ENCODE data around the gene PODNL1. TPM values are rescaled to one million over a fixed set of nuclear protein-coding genes. Genes with fewer than 3 reads are reported as not detected.

The PODNL1 gene
- total and polyA plus RNA-seq, 10 of the 15 experiments (the other 5 are each of a cell fraction or from before 2014, with no cell fraction given): 0.04 to 0.44 TPM; not detected in 8

GRCh38 chr19:13905634-13906520 is 32.3 kb downstream of the PODNL1 start, which contains the start of the genes BRME1 and CC2D1A (continued):
- TF ChIP-seq E4F1 (IDR thresholded peaks at IDR 0.05; ENCODE audit: borderline replicate concordance, partially characterized antibody) (peak; percentile 18), GATAD2B (conservative IDR thresholded peaks at IDR 0.05; ENCODE audit: low read depth) (peak; percentile 84), POLR2A (IDR thresholded peaks at IDR 0.05; ENCODE audit: low read depth, low read length) (peak; percentile 88), ZBTB4 (CRISPR knock-in tag; IDR thresholded peaks at IDR 0.05) (no peak), ESRRA (IDR thresholded peaks at IDR 0.05; ENCODE audit: low read length) (no peak), PBX3 (IDR thresholded peaks at IDR 0.05; ENCODE audit: insufficient replicate concordance, low read depth, low read length) (peak; percentile 87), TCF7 (IDR thresholded peaks at IDR 0.05; ENCODE audit: borderline replicate concordance) (no peak), CREM (IDR thresholded peaks at IDR 0.05; ENCODE audit: low read depth) (peak; percentile 39; the same call in 1 of the 2 replicates), NRF1 (conservative IDR thresholded peaks at IDR 0.05; ENCODE audit: low read depth, low read length) (peak; percentile 93), TCF12 (IDR thresholded peaks at IDR 0.05; ENCODE audit: low read depth, low read length) (peak; percentile 73; the same call in 1 of the 2 replicates), REST (IDR thresholded peaks at IDR 0.05; ENCODE audit: low read depth, low read length) (no peak), NBN (IDR thresholded peaks at IDR 0.05) (no peak), RELB (IDR thresholded peaks at IDR 0.05; ENCODE audit: low read depth) (no peak), MTA2 (IDR thresholded peaks at IDR 0.05; ENCODE audit: low read depth) (no peak), CBX5 (IDR thresholded peaks at IDR 0.05; ENCODE audit: low read depth) (no peak), SREBF2 (IDR thresholded peaks at IDR 0.05; ENCODE audit: low read length) (no peak)
